ENCODE measurements around the gene TEX44.

The TEX44 gene

GRCh38 chr2:231589656-231590055, 3.0 kb upstream of the TEX44 start:
- Mint-ChIP-seq H3K27me3 (no peaks in the 10 kb centered on the region), H3K4me3 (no peak overlapping the region), H3K36me3 (no peaks in the 10 kb centered on the region), H3K4me1 (no peaks in the 10 kb centered on the region), H3K9me3 (no peaks in the 10 kb centered on the region), H3K27ac (no peak overlapping the region)

DNA sequence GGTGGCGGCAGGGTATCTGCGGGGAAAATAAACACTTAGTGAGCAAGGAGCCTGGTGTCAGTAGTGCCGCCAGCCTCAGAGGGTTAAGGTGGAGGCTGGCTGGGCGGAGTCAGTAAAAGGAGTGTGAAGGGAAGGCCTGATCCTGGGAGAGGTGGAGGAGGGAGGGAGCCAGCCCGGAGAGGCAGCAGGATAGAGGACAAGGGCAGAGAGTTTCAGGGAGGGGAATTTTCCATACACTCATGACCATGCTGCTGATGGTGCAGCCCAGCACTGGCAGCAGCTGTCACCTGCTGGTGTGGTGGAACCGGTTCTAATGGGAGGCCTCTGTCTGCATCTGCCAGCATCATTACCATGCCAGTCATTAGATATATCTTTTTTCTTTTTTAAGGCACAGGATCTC, 2.0 kb upstream of the TEX44 start:
- Mint-ChIP-seq H3K36me3 (no peaks in the 10 kb centered on the region), H3K9me3 (no peaks in the 10 kb centered on the region), H3K27me3 (no peaks in the 10 kb centered on the region), H3K27ac (no peak overlapping the region), H3K4me1 (no peaks in the 10 kb centered on the region), H3K4me3 (no peak overlapping the region)

GRCh38 chr2:231593666-231594065, 1.0 kb downstream of the TEX44 start:
- no peak overlapping the region for H3K4me3 Mint-ChIP-seq
- no peaks in the 10 kb centered on the region for H3K4me1 Mint-ChIP-seq
- no peaks in the 10 kb centered on the region for H3K27me3 Mint-ChIP-seq
- no peaks in the 10 kb centered on the region for H3K9me3 Mint-ChIP-seq
- H3K27ac Mint-ChIP-seq = no peak overlapping the region
- no peaks in the 10 kb centered on the region for H3K36me3 Mint-ChIP-seq

GRCh38 chr2:231597014-231597611, 4.4 kb downstream of the TEX44 start:
- H3K27ac Mint-ChIP-seq = peak overlapping the region; percentile 24
- no peak overlapping the region for H3K4me3 Mint-ChIP-seq
- peaks cover 4% of the 10 kb centered on the region for H3K4me1 Mint-ChIP-seq
- no peaks in the 10 kb centered on the region for H3K9me3 Mint-ChIP-seq
- no peaks in the 10 kb centered on the region for H3K27me3 Mint-ChIP-seq
- no peaks in the 10 kb centered on the region for H3K36me3 Mint-ChIP-seq

DNA sequence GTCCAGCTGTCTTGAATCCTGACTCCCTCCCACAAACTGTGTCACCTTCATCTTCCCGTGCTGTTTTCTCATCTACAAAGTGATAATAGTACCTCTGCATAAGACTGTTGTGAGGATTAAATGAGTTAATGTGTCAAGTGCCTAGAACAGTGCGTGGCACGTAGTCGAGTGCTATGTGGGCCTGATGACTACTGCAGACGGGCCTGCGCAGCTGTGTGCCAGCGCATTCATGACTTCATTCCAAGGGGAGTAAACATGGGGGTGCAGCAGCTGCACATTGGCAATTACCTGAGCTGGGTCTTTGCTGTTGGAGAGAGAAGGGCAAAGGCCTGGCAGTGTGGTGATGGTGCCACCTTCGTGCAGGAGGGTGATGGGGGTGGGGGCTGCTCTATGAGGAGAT, 5.0 kb downstream of the TEX44 start:
- Mint-ChIP-seq H3K9me3 (no peaks in the 10 kb centered on the region), H3K36me3 (no peaks in the 10 kb centered on the region), H3K4me3 (no peak overlapping the region), H3K27me3 (no peaks in the 10 kb centered on the region), H3K27ac (no peak overlapping the region), H3K4me1 (peaks cover 4% of the 10 kb centered on the region)

GRCh38 chr2:231600619-231601355, 8.1 kb downstream of the TEX44 start:
- no peaks in the 10 kb centered on the region for H3K36me3 Mint-ChIP-seq
- peaks cover 10% of the 10 kb centered on the region for H3K4me1 Mint-ChIP-seq
- H3K27me3 Mint-ChIP-seq = no peaks in the 10 kb centered on the region
- H3K27ac Mint-ChIP-seq = no peak overlapping the region
- no peak overlapping the region for H3K4me3 Mint-ChIP-seq
- no peaks in the 10 kb centered on the region for H3K9me3 Mint-ChIP-seq

DNA sequence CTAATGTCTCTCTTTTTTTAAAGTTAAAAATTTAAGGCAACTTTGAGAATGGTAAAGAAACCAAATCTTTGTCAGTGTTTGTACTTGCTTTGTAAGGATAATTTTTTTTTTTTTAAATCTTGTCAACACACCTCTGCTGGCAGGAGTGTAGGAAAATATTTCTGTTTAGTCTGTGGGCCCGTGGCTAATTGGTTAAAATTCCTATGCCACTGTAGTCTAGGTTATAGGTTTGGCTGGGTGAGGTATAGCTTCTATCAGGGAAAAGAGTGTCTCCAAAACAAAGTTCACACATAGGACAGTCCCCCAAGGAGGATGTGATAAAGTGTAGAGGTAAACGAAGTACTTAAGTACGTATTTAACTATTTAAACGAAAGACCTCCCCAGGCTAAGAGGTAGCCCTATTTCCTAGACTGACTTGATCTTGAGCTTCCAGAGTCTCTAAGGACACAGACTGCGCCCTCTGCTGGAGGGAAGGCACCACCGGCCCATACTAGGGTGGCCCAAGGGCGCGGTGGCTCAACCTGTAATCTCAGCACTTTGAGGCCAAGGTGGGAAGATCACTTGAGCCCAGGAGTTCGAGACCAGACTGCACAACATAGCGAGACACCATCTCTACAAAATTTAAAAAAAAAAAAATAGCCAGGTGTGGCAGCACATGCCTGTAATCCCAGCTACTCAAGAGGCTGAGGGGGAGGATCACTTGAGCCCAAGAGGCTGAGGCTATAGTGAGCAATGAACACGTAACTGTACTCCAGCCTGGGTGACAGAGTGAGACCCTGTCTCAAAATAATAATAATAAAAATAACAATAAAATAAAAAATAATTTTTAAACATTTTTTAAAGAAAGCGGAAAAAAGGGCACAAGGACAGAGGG, 8.9 kb downstream of the TEX44 start:
- H3K36me3 Mint-ChIP-seq = no peaks in the 10 kb centered on the region

GRCh38 chr2:231602859-231603467, 10.3 kb downstream of the TEX44 start:
- H3K4me3 Mint-ChIP-seq = peak overlapping the region; percentile 59
- no peak overlapping the region for H3K27ac Mint-ChIP-seq
- H3K4me1 Mint-ChIP-seq = peaks cover 10% of the 10 kb centered on the region
- no peaks in the 10 kb centered on the region for H3K36me3 Mint-ChIP-seq
- H3K9me3 Mint-ChIP-seq = no peaks in the 10 kb centered on the region
- no peaks in the 10 kb centered on the region for H3K27me3 Mint-ChIP-seq

More for the DNA sequence above, 8.9 kb downstream of the TEX44 start:
- Mint-ChIP-seq H3K9me3 (no peaks in the 10 kb centered on the region), H3K4me1 (peaks cover 10% of the 10 kb centered on the region), H3K27ac (no peak overlapping the region), H3K4me3 (no peak overlapping the region), H3K27me3 (no peaks in the 10 kb centered on the region)

DNA sequence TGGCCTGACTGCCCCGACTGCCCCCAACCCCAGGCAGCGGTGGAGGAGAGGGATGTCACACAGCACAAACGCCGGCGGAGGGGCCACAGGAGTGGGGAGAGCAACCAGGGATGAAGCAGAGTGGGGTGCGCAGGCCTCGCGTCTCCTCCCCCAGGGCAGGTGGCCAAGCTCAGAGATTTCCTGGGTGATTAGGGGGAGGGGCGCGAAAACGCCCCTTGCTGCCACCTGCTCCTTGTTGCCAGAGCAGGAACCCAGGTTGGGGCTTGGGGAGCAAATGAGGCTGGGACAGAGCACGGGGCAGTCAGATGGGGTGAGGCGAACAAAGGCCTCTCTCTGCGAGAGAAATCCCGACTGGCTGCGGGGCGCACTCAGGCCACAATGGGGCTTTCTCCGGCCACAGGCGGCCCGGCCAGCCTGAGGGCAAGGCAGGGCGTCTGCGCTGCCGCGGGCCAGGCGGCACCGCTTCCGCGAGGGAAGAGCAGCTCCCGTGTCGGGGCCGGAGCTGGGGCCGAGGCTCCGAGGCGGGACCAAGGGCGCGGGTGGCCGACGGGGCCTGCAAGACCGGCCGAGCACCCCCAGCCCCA, 11.5 kb downstream of the TEX44 start:
- H3K27ac Mint-ChIP-seq = no peak overlapping the region
- peak overlapping the region; percentile 59 for H3K4me3 Mint-ChIP-seq
- peaks cover 10% of the 10 kb centered on the region for H3K4me1 Mint-ChIP-seq
- no peaks in the 10 kb centered on the region for H3K36me3 Mint-ChIP-seq
- no peaks in the 10 kb centered on the region for H3K27me3 Mint-ChIP-seq
- no peaks in the 10 kb centered on the region for H3K9me3 Mint-ChIP-seq

- Mint-ChIP-seq H3K9me3 (no peaks in the 10 kb centered on the region), H3K27ac (peak overlapping the region; percentile 55), H3K4me3 (peak overlapping the region; percentile 68), H3K36me3 (no peaks in the 10 kb centered on the region), H3K4me1 (peaks cover 10% of the 10 kb centered on the region), H3K27me3 (no peaks in the 10 kb centered on the region)
Measured at GRCh38 chr2:231604685-231605606, 12.3 kb downstream of the TEX44 start.

GRCh38 chr2:231605607-231606091, 13.0 kb downstream of the TEX44 start:
- H3K36me3 Mint-ChIP-seq = no peaks in the 10 kb centered on the region
- peak overlapping the region; percentile 55 for H3K27ac Mint-ChIP-seq
- no peaks in the 10 kb centered on the region for H3K27me3 Mint-ChIP-seq
- peaks cover 10% of the 10 kb centered on the region for H3K4me1 Mint-ChIP-seq
- no peaks in the 10 kb centered on the region for H3K9me3 Mint-ChIP-seq
- H3K4me3 Mint-ChIP-seq = peak overlapping the region; percentile 61

- Mint-ChIP-seq H3K27me3 (no peaks in the 10 kb centered on the region), H3K36me3 (no peaks in the 10 kb centered on the region), H3K4me3 (no peak overlapping the region), H3K4me1 (peaks cover 16% of the 10 kb centered on the region), H3K9me3 (no peaks in the 10 kb centered on the region), H3K27ac (no peak overlapping the region)
Measured at GRCh38 chr2:231606941-231607340, 14.3 kb downstream of the TEX44 start.

- no peaks in the 10 kb centered on the region for H3K9me3 Mint-ChIP-seq
- H3K4me1 Mint-ChIP-seq = peaks cover 42% of the 10 kb centered on the region
- no peaks in the 10 kb centered on the region for H3K27me3 Mint-ChIP-seq
- H3K36me3 Mint-ChIP-seq = no peaks in the 10 kb centered on the region
- H3K27ac Mint-ChIP-seq = peak overlapping the region; percentile 98
- peak overlapping the region; percentile 86 for H3K4me3 Mint-ChIP-seq
Measured at GRCh38 chr2:231611273-231612108, 18.8 kb downstream of the TEX44 start.

DNA sequence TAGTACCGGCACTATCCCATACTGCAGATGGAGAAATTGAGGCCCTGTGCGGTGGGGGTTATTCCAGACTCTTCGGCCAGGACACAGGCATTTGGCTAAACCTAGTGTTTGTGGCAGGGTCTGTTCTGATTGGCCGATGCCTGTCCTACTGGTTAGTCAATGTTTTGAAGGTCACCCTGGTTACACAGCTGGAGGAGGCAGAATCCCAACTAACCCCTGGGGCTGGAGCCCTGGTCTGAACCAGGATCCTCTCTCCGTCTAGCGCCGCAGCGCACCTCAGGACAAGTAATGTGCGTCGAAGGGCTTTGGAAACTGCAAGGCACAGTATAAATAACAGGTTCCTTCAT, 19.4 kb downstream of the TEX44 start:
- no peaks in the 10 kb centered on the region for H3K27me3 Mint-ChIP-seq
- peak overlapping the region; percentile 98 for H3K27ac Mint-ChIP-seq
- peaks cover 48% of the 10 kb centered on the region for H3K4me1 Mint-ChIP-seq
- no peaks in the 10 kb centered on the region for H3K9me3 Mint-ChIP-seq
- no peaks in the 10 kb centered on the region for H3K36me3 Mint-ChIP-seq
- peak overlapping the region; percentile 86 for H3K4me3 Mint-ChIP-seq

Data from activated naive CD4-positive, alpha-beta T cell treated with anti-CD3 and anti-CD28 coated beads, Interleukin-2, amount 50 U/mL, for 24 hours (primary cell).